GM23248 (cell line): ENCODE measurements around the gene THOC5. TPM values are rescaled to one million over a fixed set of nuclear protein-coding genes. Genes with fewer than 3 reads are reported as not detected.

Source experiments
- DNase-seq: peaks from one replicate; pipeline ENCODE4 v3.0.0-alpha.2; 2015
- H2AFZ ChIP-seq: fragments of 200-600 bp; sonication (generic); 2 replicates; pipeline ENCODE4 v1.6.1; 2016; ENCODE audit warnings: antibody characterized with exemption
- H3F3A ChIP-seq: fragments of 200-600 bp; sonication (generic); 2 replicates; pipeline ENCODE4 v1.6.1; 2016; ENCODE audit warnings: mild to moderate bottlenecking, antibody characterized with exemption, mixed run types; ENCODE audit not compliant: insufficient read depth
- H3K27ac ChIP-seq: fragments of 200-600 bp; sonication (generic); 2 replicates; pipeline ENCODE4 v1.5.1; 2016; ENCODE audit warnings: mild to moderate bottlenecking
- H3K27me3 ChIP-seq: fragments of 200-600 bp; sonication (generic); replicated peaks from 2 replicates; pipeline ENCODE4 v1.6.1; 2016; ENCODE audit warnings: mild to moderate bottlenecking; ENCODE audit not compliant: insufficient read depth
- H3K36me3 ChIP-seq: fragments of 200-600 bp; sonication (generic); 2 replicates; pipeline ENCODE4 v1.6.1; 2016; ENCODE audit warnings: low read depth, mild to moderate bottlenecking
- H3K4me1 ChIP-seq: fragments of 200-600 bp; sonication (generic); 2 replicates; pipeline ENCODE4 v1.6.1; 2016; ENCODE audit warnings: mild to moderate bottlenecking; ENCODE audit not compliant: insufficient read depth
- H3K4me2 ChIP-seq: fragments of 200-600 bp; sonication (generic); one replicate; pipeline ENCODE4 v1.6.1; 2016; ENCODE audit warnings: mild to moderate bottlenecking; ENCODE audit not compliant: unreplicated experiment
- H3K4me3 ChIP-seq: fragments of 200-600 bp; sonication (generic); 2 replicates; pipeline ENCODE4 v1.5.1; 2016; ENCODE audit warnings: mild to moderate bottlenecking
- H3K79me2 ChIP-seq: fragments of 200-600 bp; sonication (generic); 2 replicates; pipeline ENCODE4 v1.6.1; 2016; ENCODE audit warnings: mild to moderate bottlenecking; ENCODE audit not compliant: insufficient read depth
- H3K9ac ChIP-seq: fragments of 200-600 bp; sonication (generic); 2 replicates; pipeline ENCODE4 v1.6.1; 2016; ENCODE audit warnings: mild to moderate bottlenecking
- H3K9me2 ChIP-seq: fragments of 200-600 bp; sonication (generic); 2 replicates; pipeline ENCODE4 v1.6.1; 2016; ENCODE audit warnings: mixed run types, mild to moderate bottlenecking, moderate library complexity; ENCODE audit not compliant: insufficient read depth
- H3K9me3 ChIP-seq: fragments of 200-600 bp; sonication (generic); one replicate; pipeline ENCODE4 v1.6.1; 2017; ENCODE audit warnings: low read depth
- H4K20me1 ChIP-seq: fragments of 200-600 bp; sonication (generic); 2 replicates; pipeline ENCODE4 v1.6.0; 2016; ENCODE audit not compliant: insufficient read depth
- EZH2 ChIP-seq: fragments of 200-600 bp; sonication (generic); IDR thresholded peaks from 2 replicates; pipeline ENCODE4 v1.6.1; 2018; ENCODE audit warnings: antibody characterized with exemption, mild to moderate bottlenecking; ENCODE audit not compliant: insufficient read depth, poor library complexity, severe bottlenecking
- WGBS, 2 experiments: methylation state at CpG; one replicate each; pipeline ENCODE4 v1.1.6; 2015 to 2017; ENCODE audit warnings: low lambda C conversion rate in 2 of 2, low coverage in 1 of 2; ENCODE audit errors: missing lambda C conversion rate in 2 of 2; 5-methylcytosine and 5-hydroxymethylcytosine counted together
- in situ Hi-C: fragments of 300-500 bp; cut with MboI; formaldehyde crosslinking; loops from 2 replicates; pipeline ENCODE4 v1.15.0; 2020
- polyA plus RNA-seq: library from polyadenylated mRNA; unstranded; fragments of >200 nt; fragmentation: Nextera tagmentation; extraction: Ambion mirVana; gene quantifications from 2 replicates; pipeline ENCODE4 v1.2.1, GENCODE V29; 2016
- total RNA-seq: library from RNA; depleted of rRNA; stranded (reverse); fragments of >200 nt; shearing (Covaris generic); gene quantifications from 2 replicates; pipeline ENCODE4 v1.2.3, GENCODE V29; 2014; rRNA removed

The THOC5 gene
- total and polyA plus RNA-seq, 2 experiments from 2014 or later = 46.9 to 61.7 TPM

GRCh38 chr22:29456211-29456671 is 97.3 kb downstream of the THOC5 start:
- H3K27ac ChIP-seq = no peak overlapping the region

More at GRCh38 chr22:29456211-29456671, 97.3 kb downstream of the THOC5 start:
- no peaks in the 10 kb centered on the region for H3K9me2 ChIP-seq
- no peaks in the 10 kb centered on the region for H3K27me3 ChIP-seq
- peak; percentile 34 for DNase-seq
- no peaks in the 10 kb centered on the region for H4K20me1 ChIP-seq
- H3K9me3 ChIP-seq = no peaks in the 10 kb centered on the region
- H3K4me2 ChIP-seq = no peak overlapping the region
- H3F3A ChIP-seq = no peaks in the 10 kb centered on the region
- in situ Hi-C loops = loop anchor here (25.0 kb wide), 1 partner anchor 94 kb away; no protein-coding TSS in a partner anchor
- no peak for TF ChIP-seq EZH2
- no peaks in the 10 kb centered on the region for H3K79me2 ChIP-seq
- 70% methylated on average over 9 of the region's 9 CpGs for WGBS, 2 experiments
- H3K4me3 ChIP-seq = no peak overlapping the region
- H3K9ac ChIP-seq = no peak overlapping the region
- H3K36me3 ChIP-seq = no peaks in the 10 kb centered on the region
- H2AFZ ChIP-seq = no peak overlapping the region
- no peaks in the 10 kb centered on the region for H3K4me1 ChIP-seq

Other genes with a start within 250 kb of the THOC5 start
- 23.7 and 26.3 TPM in 2 replicates for gene GAS2L1, start 247.1 kb downstream of the THOC5 start, total RNA-seq
- gene GAS2L1, start 247.1 kb downstream of the THOC5 start, polyA plus RNA-seq = 21.2 and 22.7 TPM in 2 replicates
- not detected in 2 replicates for gene RASL10A, start 238.1 kb downstream of the THOC5 start, total RNA-seq
- gene RASL10A, start 238.1 kb downstream of the THOC5 start, polyA plus RNA-seq = 0.13 and 0.20 TPM in 2 replicates
- 45.7 and 49.8 TPM in 2 replicates for gene AP1B1, start 165.2 kb downstream of the THOC5 start, total RNA-seq
- gene AP1B1, start 165.2 kb downstream of the THOC5 start, polyA plus RNA-seq = 41.7 and 43.4 TPM in 2 replicates
- gene RFPL1, start 115.2 kb downstream of the THOC5 start, total RNA-seq = not detected in 2 replicates
- 0.13 TPM in 1 of 2 replicates, not detected in the other for gene RFPL1, start 115.2 kb downstream of the THOC5 start, polyA plus RNA-seq
- gene NEFH, start 73.5 kb downstream of the THOC5 start, total RNA-seq = 0.51 and 0.65 TPM in 2 replicates
- 2.2 and 2.5 TPM in 2 replicates for gene NEFH, start 73.5 kb downstream of the THOC5 start, polyA plus RNA-seq
- 32.0 and 47.2 TPM in 2 replicates for gene NIPSNAP1, start 27.4 kb upstream of the THOC5 start, total RNA-seq
- 39.3 and 40.5 TPM in 2 replicates for gene NIPSNAP1, start 27.4 kb upstream of the THOC5 start, polyA plus RNA-seq
- 109 and 111 TPM in 2 replicates for gene NF2, start 49.9 kb upstream of the THOC5 start, total RNA-seq
- 62.9 and 71.8 TPM in 2 replicates for gene NF2, start 49.9 kb upstream of the THOC5 start, polyA plus RNA-seq
- gene CABP7, start 166.2 kb upstream of the THOC5 start, total RNA-seq = not detected in 2 replicates
- 0.08 TPM in 1 of 2 replicates, not detected in the other for gene CABP7, start 166.2 kb upstream of the THOC5 start, polyA plus RNA-seq
- gene ZMAT5, start 213.2 kb upstream of the THOC5 start, total RNA-seq = 6.3 and 11.3 TPM in 2 replicates
- gene ZMAT5, start 213.2 kb upstream of the THOC5 start, polyA plus RNA-seq = 35.8 and 42.3 TPM in 2 replicates
- 39.7 and 45.0 TPM in 2 replicates for gene UQCR10, start 213.6 kb upstream of the THOC5 start, total RNA-seq
- 233 TPM in 2 replicates for gene UQCR10, start 213.6 kb upstream of the THOC5 start, polyA plus RNA-seq